Endothelial cell of umbilical vein (primary cell): ENCODE data around the gene HECW1. TPM values are rescaled to one million over a fixed set of nuclear protein-coding genes. Genes with fewer than 3 reads are reported as not detected.

ENCODE experiments used
- BruUV-seq: library from RNA; stranded (reverse); fragments of 400-500 nt; replicated peaks from 2 replicates; lab custom pipeline; 2021; lab: Mats Ljungman, UMichigan
- CTCF ChIA-PET: fragments of 300-600, 350-600 bp; sonication (Branson Sonifier 250); formaldehyde crosslinking; loops from one replicate; lab custom pipeline; 2021; ENCODE audit warnings: antibody characterized with exemption, inconsistent platforms; lab: Charles Lee
- POLR2A ChIA-PET: fragments of 300-600, 350-600 bp; sonication (Branson Sonifier 250); formaldehyde crosslinking; loops from one replicate; lab custom pipeline; 2021; ENCODE audit warnings: antibody characterized with exemption, inconsistent platforms; lab: Charles Lee
- DNase-seq: peaks from one replicate; pipeline ENCODE4 v3.0.0-alpha.2; 2011; ENCODE audit warnings: low read depth, low spot score
- FAIRE-seq: peaks from 2 replicates; lab custom pipeline; 2011; peaks lifted over from hg19 to GRCh38; lab: Jason Lieb, UNC
- H2AFZ ChIP-seq: 2 replicates; pipeline ENCODE4 v1.6.0; 2012; ENCODE audit warnings: low read depth, low read length, control low read depth, inconsistent platforms
- H3K27ac ChIP-seq: 2 replicates; pipeline ENCODE4 v1.5.1; 2011; ENCODE audit warnings: low read depth, mild to moderate bottlenecking, control low read depth, low read length, moderate library complexity; ENCODE audit not compliant: insufficient read depth
- H3K27me3 ChIP-seq, 2 experiments: 2 replicates each; pipeline versions ENCODE4 v1.6.0 to v1.6.1; 2011; ENCODE audit warnings: low read length in 2 of 2, mixed read lengths in 1 of 2; ENCODE audit not compliant: control insufficient read depth in 2 of 2, insufficient read depth in 2 of 2
- H3K36me3 ChIP-seq, 2 experiments: 2 replicates in 1 of 2; 3 replicates in 1 of 2; pipeline ENCODE4 v1.5.1; 2011; ENCODE audit warnings: low read length in 2 of 2, mild to moderate bottlenecking in 1 of 2, moderate library complexity in 1 of 2; ENCODE audit not compliant: control insufficient read depth in 2 of 2, insufficient read depth in 2 of 2; ENCODE audit errors: extremely low read depth in 1 of 2
- H3K4me1 ChIP-seq: 3 replicates; pipeline ENCODE4 v1.5.1; 2011; ENCODE audit warnings: mild to moderate bottlenecking, low read length; ENCODE audit not compliant: control insufficient read depth, insufficient read depth; ENCODE audit errors: extremely low read depth
- H3K4me2 ChIP-seq: 2 replicates; pipeline ENCODE4 v1.6.1; 2011; ENCODE audit warnings: low read length, control low read depth, mixed read lengths; ENCODE audit not compliant: insufficient read depth
- H3K4me3 ChIP-seq, 3 experiments: fragments of 200-600 bp in 1 of 3; sonication (generic), shearing (Covaris generic) in 1 of 3; replicated peaks in 1 of 3; 2 replicates each; pipeline ENCODE4 v1.5.1; 2011 to 2016; ENCODE audit warnings: control low read depth in 3 of 3, low read length in 3 of 3, mild to moderate bottlenecking in 2 of 3, inconsistent platforms in 1 of 3, low read depth in 1 of 3, moderate library complexity in 1 of 3; ENCODE audit not compliant: insufficient read depth in 1 of 3
- H3K79me2 ChIP-seq: 2 replicates; pipeline ENCODE4 v1.6.0; 2012; ENCODE audit warnings: low read length, inconsistent platforms; ENCODE audit not compliant: control insufficient read depth, insufficient read depth
- H3K9ac ChIP-seq: replicated peaks from 2 replicates; pipeline ENCODE3; 2011; ENCODE audit warnings: low read length, control low read depth; ENCODE audit not compliant: insufficient read depth; ENCODE audit errors: extremely low read depth
- H3K9me1 ChIP-seq: replicated peaks from 3 replicates; pipeline ENCODE4 v1.6.0; 2011; ENCODE audit warnings: mild to moderate bottlenecking, low read length; ENCODE audit not compliant: control insufficient read depth, insufficient read depth; ENCODE audit errors: extremely low read depth
- H3K9me3 ChIP-seq: replicated peaks from 2 replicates; pipeline ENCODE4 v1.5.1; 2012; ENCODE audit warnings: low read length, inconsistent platforms; ENCODE audit not compliant: control insufficient read depth, insufficient read depth
- H4K20me1 ChIP-seq: replicated peaks from 2 replicates; pipeline ENCODE3; 2011; ENCODE audit warnings: mild to moderate bottlenecking, low read length; ENCODE audit not compliant: control insufficient read depth, insufficient read depth; ENCODE audit errors: extremely low read depth
- CTCF ChIP-seq, 2 donors: IDR thresholded peaks; 1 replicate in 1 of 2; 2 replicates in 1 of 2; pipeline ENCODE4 v1.5.1; 2011; ENCODE audit warnings: low read length in 2 of 2, mild to moderate bottlenecking in 2 of 2, moderate library complexity in 2 of 2, control low read depth in 1 of 2, inconsistent platforms in 1 of 2, low read depth in 1 of 2; ENCODE audit not compliant: insufficient read depth in 1 of 2; ENCODE audit errors: extremely low read depth in 1 of 2
- EZH2 ChIP-seq: IDR thresholded peaks from 2 replicates; pipeline ENCODE4 v1.6.1; 2012; ENCODE audit warnings: borderline replicate concordance, low read depth, mild to moderate bottlenecking, moderate library complexity, low read length, inconsistent platforms; ENCODE audit not compliant: severe bottlenecking
- FOS ChIP-seq: IDR thresholded peaks from 2 replicates; pipeline ENCODE4 v1.6.1; 2011; ENCODE audit warnings: mild to moderate bottlenecking, low read length, moderate library complexity, borderline replicate concordance; ENCODE audit not compliant: insufficient read depth
- GATA2 ChIP-seq: IDR thresholded peaks from 2 replicates; pipeline ENCODE4 v1.7.0; 2011; ENCODE audit warnings: low read depth, mild to moderate bottlenecking, moderate library complexity, mixed read lengths, low read length; ENCODE audit not compliant: insufficient read length, insufficient read depth
- JUN ChIP-seq: IDR thresholded peaks from 2 replicates; pipeline ENCODE4 v1.6.1; 2011; ENCODE audit warnings: borderline replicate concordance, low read depth; ENCODE audit not compliant: insufficient read length, insufficient read depth
- MAX ChIP-seq: IDR thresholded peaks from 2 replicates; pipeline ENCODE4 v1.6.1; 2011; ENCODE audit not compliant: insufficient read depth, insufficient read length
- MYC ChIP-seq: IDR thresholded peaks from one replicate; pipeline ENCODE4 v1.6.1; 2011; ENCODE audit warnings: mild to moderate bottlenecking, low read depth, low read length
- POLR2A ChIP-seq: IDR thresholded peaks from 2 replicates; pipeline ENCODE4 v1.6.1; 2012; ENCODE audit warnings: low read depth, mild to moderate bottlenecking, control low read depth, low read length
- POLR2AphosphoS5 ChIP-seq: IDR thresholded peaks from 2 replicates; pipeline ENCODE4 v1.6.1; 2012; ENCODE audit warnings: low read depth, mild to moderate bottlenecking, control low read depth, low read length, moderate library complexity; ENCODE audit not compliant: insufficient read depth
- dilution Hi-C: fragments of 300-500 bp; cut with MboI; formaldehyde crosslinking; loops from one replicate; pipeline ENCODE4 v1.15.0; 2019; ENCODE audit warnings: low sequenced_read_pairs; ENCODE audit not compliant: extremely low pct_ligation_motif_present
- intact Hi-C: fragments of 100-400 bp; cut with micrococcal nuclease; formaldehyde crosslinking; loops from one replicate; pipeline ENCODE4 v1.10.0; 2022
- polyA plus RNA-seq, 4 experiments: library from polyadenylated mRNA; depleted of rRNA in 3 of 4; stranded (reverse) in 3 of 4; unstranded in 1 of 4; fragments of >200 nt; gene quantifications; 2 replicates each; pipeline versions ENCODE4 v1.2.1 to v1.2.3, GENCODE V29; 2011 to 2012; ENCODE audit warnings: missing spikeins in 1 of 4
- total RNA-seq: library from RNA; stranded (reverse); gene quantifications from 2 replicates; pipeline ENCODE4 v1.2.3, GENCODE V29; 2021

HECW1 gene
- total and polyA plus RNA-seq, 2 donors (not counting 3 experiments of a cell fraction or from before 2014, with no cell fraction given), result not detected

GRCh38 chr7:43379210-43379609 lies 266.8 kb downstream of the HECW1 start:
- no peak for DNase-seq
- H3K79me2 ChIP-seq, result no peaks in the 10 kb centered on the region
- no peak overlapping the region for H2AFZ ChIP-seq
- no peaks in the 10 kb centered on the region for H3K9me3 ChIP-seq
- no peaks in the 10 kb centered on the region for H3K27me3 ChIP-seq
- intact Hi-C loops, result no loop called here
- dilution Hi-C loops, result no loop called here
- no peaks in the 10 kb centered on the region for H3K36me3 ChIP-seq
- H3K9ac ChIP-seq, result no peak overlapping the region
- FAIRE-seq, result no peak
- no TSS peak for BruUV-seq
- H4K20me1 ChIP-seq, result no peaks in the 10 kb centered on the region
- H3K4me2 ChIP-seq, result no peak overlapping the region
- H3K9me1 ChIP-seq, result no peaks in the 10 kb centered on the region
- ChIA-PET POLR2A (no interaction called here), CTCF (no interaction called here)
- H3K4me1 ChIP-seq, result no peaks in the 10 kb centered on the region
- no peak overlapping the region for H3K4me3 ChIP-seq
- H3K27ac ChIP-seq, result no peak overlapping the region
- TF ChIP-seq MYC (no peak), POLR2A (no peak), FOS (no peak), POLR2AphosphoS5 (no peak), GATA2 (no peak)

- intact Hi-C loops, result no loop called here
- no peak overlapping the region for H3K4me2 ChIP-seq
- DNase-seq, result no peak
- POLR2A ChIA-PET, result no interaction called here
- H3K9me3 ChIP-seq, result no peaks in the 10 kb centered on the region
- FAIRE-seq, result no peak
- dilution Hi-C loops, result no loop called here
- H3K9ac ChIP-seq, result no peak overlapping the region
- CTCF ChIA-PET, result no interaction called here
- no peaks in the 10 kb centered on the region for H3K36me3 ChIP-seq
- H2AFZ ChIP-seq, result no peak overlapping the region
- no peaks in the 10 kb centered on the region for H3K4me1 ChIP-seq
- no peaks in the 10 kb centered on the region for H3K27me3 ChIP-seq
- H3K4me3 ChIP-seq, result no peak overlapping the region
- no peak overlapping the region for H3K27ac ChIP-seq
- no TSS peak for BruUV-seq
- no peaks in the 10 kb centered on the region for H3K79me2 ChIP-seq
- H3K9me1 ChIP-seq, result no peaks in the 10 kb centered on the region
- no peaks in the 10 kb centered on the region for H4K20me1 ChIP-seq
- TF ChIP-seq FOS (no peak), JUN (no peak), MAX (no peak), CTCF (IDR thresholded peaks at IDR 0.05; ENCODE audit: extremely low read depth in 1 of 2, insufficient read depth in 1 of 2, low read depth in 1 of 2, low read length in 2 of 2) (no peak), POLR2AphosphoS5 (no peak), EZH2 (no peak), GATA2 (no peak), MYC (no peak), POLR2A (no peak)
Observed at GRCh38 chr7:43384616-43385308, 272.3 kb downstream of the HECW1 start.
